ENCODE measurements around the gene TMEM63A. TPM values are rescaled to one million over a fixed set of nuclear protein-coding genes. Genes with fewer than 3 reads are reported as not detected.

The TMEM63A gene
- total RNA-seq, 1 experiment from 2014 or later, result 93.9 TPM

GRCh38 chr1:225814381-225814780 lies 67.8 kb downstream of the TMEM63A start:
- H3K4me3 Mint-ChIP-seq (ENCODE audit: unreplicated experiment), result no peak overlapping the region
- H3K27ac Mint-ChIP-seq (ENCODE audit: unreplicated experiment), result peak overlapping the region; percentile 81
- Histone ChIP-seq H3K4me1 (peaks cover 33% of the 10 kb centered on the region), H3K9me3 (no peaks in the 10 kb centered on the region), H3K36me3 (ENCODE audit: control insufficient read depth, insufficient read depth, low read length) (no peaks in the 10 kb centered on the region), H3K4me3 (ENCODE audit: low read depth, low read length) (no peak overlapping the region), H3K27me3 (replicated peaks; ENCODE audit: control insufficient read depth, insufficient read depth, low read length) (no peaks in the 10 kb centered on the region)
- intact Hi-C loops (cut with micrococcal nuclease; ENCODE audit: unreplicated experiment), result no loop called here
- no peak for TF ChIP-seq CTCF (IDR thresholded peaks at IDR 0.05; ENCODE audit: insufficient read depth in 1 of 2, low read depth in 1 of 2, low read length in 1 of 2, severe bottlenecking in 1 of 2, unreplicated experiment in 1 of 2)
- ChIA-PET CTCF (interaction anchor here (1.5 to 1.8 kb wide), 3 partner anchors 11 to 68 kb away, joined by 4 to 23 read pairs (median 9); partner anchors contain the start of genes SRP9 and TMEM63A), POLR2A (interaction anchor here (1.6 to 1.9 kb wide), 3 partner anchors 37 to 248 kb away, joined by 5 to 23 read pairs (median 8); partner anchors contain the start of genes H3-3A, PYCR2 and SRP9)
- peaks cover 24% of the 10 kb centered on the region for H3K36me3 Mint-ChIP-seq (ENCODE audit: insufficient read depth, unreplicated experiment)
- H3K9me3 Mint-ChIP-seq (ENCODE audit: unreplicated experiment), result no peaks in the 10 kb centered on the region
- H3K27me3 Mint-ChIP-seq (ENCODE audit: insufficient read depth, unreplicated experiment), result no peaks in the 10 kb centered on the region
- DNase-seq, result no peak
- no TSS peak for BruUV-seq (replicated peaks)
- peaks cover 27% of the 10 kb centered on the region for H3K4me1 Mint-ChIP-seq (ENCODE audit: low read depth, unreplicated experiment)

- peaks cover 33% of the 10 kb centered on the region for H3K4me1 ChIP-seq
- Mint-ChIP-seq H3K4me1 (ENCODE audit: low read depth, unreplicated experiment) (peaks cover 27% of the 10 kb centered on the region), H3K36me3 (ENCODE audit: insufficient read depth, unreplicated experiment) (peaks cover 24% of the 10 kb centered on the region), H3K4me3 (ENCODE audit: unreplicated experiment) (peak overlapping the region; percentile 64), H3K27me3 (ENCODE audit: insufficient read depth, unreplicated experiment) (no peaks in the 10 kb centered on the region), H3K27ac (ENCODE audit: unreplicated experiment) (peak overlapping the region; percentile 81), H3K9me3 (ENCODE audit: unreplicated experiment) (no peaks in the 10 kb centered on the region)
- H3K36me3 ChIP-seq (ENCODE audit: control insufficient read depth, insufficient read depth, low read length), result no peaks in the 10 kb centered on the region
- H3K9me3 ChIP-seq, result no peaks in the 10 kb centered on the region
- no peak overlapping the region for H3K4me3 ChIP-seq (ENCODE audit: low read depth, low read length)
- H3K27me3 ChIP-seq (replicated peaks; ENCODE audit: control insufficient read depth, insufficient read depth, low read length), result no peaks in the 10 kb centered on the region
- ChIA-PET CTCF (interaction anchor here (0.6 to 1.8 kb wide), 7 partner anchors 12 to 372 kb away, joined by 3 to 23 read pairs (median 5); partner anchors contain the start of genes SRP9 and TMEM63A), POLR2A (interaction anchor here (0.9 to 1.9 kb wide), 5 partner anchors 36 to 395 kb away, joined by 3 to 23 read pairs (median 7); partner anchors contain the start of genes H3-3A, PYCR2, SRP9 and TMEM63A)
- TF ChIP-seq CTCF (IDR thresholded peaks at IDR 0.05; ENCODE audit: insufficient read depth in 1 of 2, low read depth in 1 of 2, low read length in 1 of 2, severe bottlenecking in 1 of 2, unreplicated experiment in 1 of 2), result no peak
- no TSS peak for BruUV-seq (replicated peaks)
- DNase-seq, result peak; percentile 94 to 97
- intact Hi-C loops (cut with micrococcal nuclease; ENCODE audit: unreplicated experiment), result loop anchor here (1.0 to 2.0 kb wide), 3 partner anchors 33 to 68 kb away; partner anchors contain the start of gene SRP9
Measured at GRCh38 chr1:225813214-225813964, 68.8 kb downstream of the TMEM63A start.

DNA sequence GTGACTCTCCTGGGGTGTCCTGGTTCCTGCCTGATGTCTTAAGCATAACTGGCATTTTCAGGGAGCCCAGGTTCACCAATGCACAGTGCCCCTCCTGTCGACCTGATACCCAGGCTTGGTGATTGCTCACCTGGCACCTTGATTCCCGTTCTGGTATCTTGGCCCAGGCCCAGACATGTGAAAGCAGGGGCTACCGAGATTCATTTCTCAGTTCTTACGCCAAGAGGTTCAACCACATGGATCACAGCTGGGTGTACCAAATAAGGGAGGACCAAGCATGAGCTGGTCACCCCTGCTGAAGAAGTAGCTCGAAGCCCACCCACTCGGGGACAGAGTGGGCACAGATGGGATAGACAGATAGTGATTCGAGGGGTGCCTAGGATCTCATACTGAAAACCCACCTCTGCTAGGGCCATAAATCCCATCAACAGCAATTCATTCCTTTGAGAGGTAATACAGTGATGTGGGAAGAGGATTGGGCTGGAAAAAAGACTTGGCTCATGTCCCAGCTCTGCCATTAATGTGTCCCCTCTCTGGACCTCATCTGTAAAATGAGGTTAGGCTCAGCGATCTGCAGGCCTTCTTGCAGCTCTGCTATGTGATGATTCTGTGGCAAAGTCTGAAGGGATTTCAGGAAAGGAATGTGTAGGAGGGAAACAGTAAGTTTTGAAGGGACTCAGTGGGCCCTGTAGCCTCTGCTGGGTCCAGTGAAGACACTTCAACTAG lies 69.5 kb downstream of the TMEM63A start:
- H3K4me3 ChIP-seq (ENCODE audit: low read depth, low read length), result no peak overlapping the region
- no peaks in the 10 kb centered on the region for H3K27me3 ChIP-seq (replicated peaks; ENCODE audit: control insufficient read depth, insufficient read depth, low read length)
- TF ChIP-seq CTCF (IDR thresholded peaks at IDR 0.05; ENCODE audit: insufficient read depth in 1 of 2, low read depth in 1 of 2, low read length in 1 of 2, severe bottlenecking in 1 of 2, unreplicated experiment in 1 of 2), result no peak
- no peaks in the 10 kb centered on the region for H3K9me3 ChIP-seq
- Mint-ChIP-seq H3K9me3 (ENCODE audit: unreplicated experiment) (no peaks in the 10 kb centered on the region), H3K36me3 (ENCODE audit: insufficient read depth, unreplicated experiment) (peaks cover 24% of the 10 kb centered on the region), H3K4me1 (ENCODE audit: low read depth, unreplicated experiment) (peaks cover 27% of the 10 kb centered on the region), H3K27ac (ENCODE audit: unreplicated experiment) (peak overlapping the region; percentile 81), H3K27me3 (ENCODE audit: insufficient read depth, unreplicated experiment) (no peaks in the 10 kb centered on the region), H3K4me3 (ENCODE audit: unreplicated experiment) (peak overlapping the region; percentile 64)
- CTCF ChIA-PET, result interaction anchor here (0.6 to 1.8 kb wide), 6 partner anchors 12 to 338 kb away, joined by 3 to 23 read pairs (median 6); partner anchors contain the start of genes SRP9 and TMEM63A
- H3K4me1 ChIP-seq, result peaks cover 33% of the 10 kb centered on the region
- no peak for DNase-seq
- H3K36me3 ChIP-seq (ENCODE audit: control insufficient read depth, insufficient read depth, low read length), result no peaks in the 10 kb centered on the region
- POLR2A ChIA-PET, result interaction anchor here (0.9 to 1.9 kb wide), 5 partner anchors 35 to 394 kb away, joined by 3 to 23 read pairs (median 7); partner anchors contain the start of genes H3-3A, PYCR2, SRP9 and TMEM63A
- BruUV-seq (replicated peaks), result no TSS peak
- intact Hi-C loops (cut with micrococcal nuclease; ENCODE audit: unreplicated experiment), result loop anchor here (1.0 to 2.0 kb wide), 3 partner anchors 34 to 69 kb away; partner anchors contain the start of gene SRP9
